Activated CD4-positive, alpha-beta T cell treated with anti-CD3 and anti-CD28 coated beads, Interleukin-2, amount 10 ng/mL, durations not matched to agents 7 days and 5 days (primary cell): ENCODE data around the gene IL1RAPL1. TPM values are rescaled to one million over a fixed set of nuclear protein-coding genes. Genes with fewer than 3 reads are reported as not detected.

Source experiments
- CTCF ChIA-PET: fragments of 350-600 bp; sonication (Branson Sonifier 250); formaldehyde crosslinking; loops from one replicate; lab custom pipeline; 2021; ENCODE audit warnings: antibody characterized with exemption; lab: Charles Lee
- POLR2A ChIA-PET: fragments of 350-600 bp; sonication (Branson Sonifier 250); formaldehyde crosslinking; loops from one replicate; lab custom pipeline; 2021; ENCODE audit warnings: antibody characterized with exemption; lab: Charles Lee
- DNase-seq: peaks from one replicate; pipeline ENCODE4 v3.0.0-alpha.2; 2020
- H3K27ac Mint-ChIP-seq: one replicate; pipeline ENCODE4 v1.8.0; 2021; ENCODE audit warnings: mild to moderate bottlenecking, moderate library complexity, mixed read lengths
- H3K27me3 Mint-ChIP-seq: one replicate; pipeline ENCODE4 v1.8.0; 2021; ENCODE audit warnings: mixed read lengths
- H3K36me3 Mint-ChIP-seq: one replicate; pipeline ENCODE4 v1.8.0; 2021; ENCODE audit warnings: low read depth, mixed read lengths
- H3K4me1 Mint-ChIP-seq: one replicate; pipeline ENCODE4 v1.8.0; 2021; ENCODE audit warnings: mixed read lengths
- H3K4me3 Mint-ChIP-seq: one replicate; pipeline ENCODE4 v1.8.0; 2021; ENCODE audit warnings: mild to moderate bottlenecking, moderate library complexity, mixed read lengths
- H3K9me3 Mint-ChIP-seq: one replicate; pipeline ENCODE4 v1.8.0; 2021; ENCODE audit warnings: mixed read lengths
- total RNA-seq, 2 experiments: library from RNA; stranded (reverse); gene quantifications; one replicate each; pipeline ENCODE4 v1.2.3, GENCODE V29; 2021

The IL1RAPL1 gene
- total RNA-seq, 2 experiments from 2014 or later = not detected

- H3K27me3 Mint-ChIP-seq = no peaks in the 10 kb centered on the region
- POLR2A ChIA-PET = no interaction called here
- H3K9me3 Mint-ChIP-seq = no peaks in the 10 kb centered on the region
- DNase-seq = no peak
- H3K4me3 Mint-ChIP-seq = no peak overlapping the region
- CTCF ChIA-PET = no interaction called here
- H3K27ac Mint-ChIP-seq = no peak overlapping the region
- no peaks in the 10 kb centered on the region for H3K4me1 Mint-ChIP-seq
- no peaks in the 10 kb centered on the region for H3K36me3 Mint-ChIP-seq
These were observed 3.1 kb downstream of the IL1RAPL1 start for GRCh38 chrX:28590396-28590795.

- ChIA-PET CTCF (no interaction called here), POLR2A (no interaction called here)
- H3K36me3 Mint-ChIP-seq = no peaks in the 10 kb centered on the region
- H3K27me3 Mint-ChIP-seq = no peaks in the 10 kb centered on the region
- no peaks in the 10 kb centered on the region for H3K9me3 Mint-ChIP-seq
- no peaks in the 10 kb centered on the region for H3K4me1 Mint-ChIP-seq
- H3K27ac Mint-ChIP-seq = no peak overlapping the region
- DNase-seq = no peak
- H3K4me3 Mint-ChIP-seq = no peak overlapping the region
These were observed 4.3 kb downstream of the IL1RAPL1 start for GRCh38 chrX:28591542-28591941.

- Mint-ChIP-seq H3K27me3 (no peaks in the 10 kb centered on the region), H3K36me3 (no peaks in the 10 kb centered on the region), H3K9me3 (no peaks in the 10 kb centered on the region), H3K4me1 (no peaks in the 10 kb centered on the region), H3K4me3 (no peak overlapping the region), H3K27ac (no peak overlapping the region)
- DNase-seq = no peak
- ChIA-PET CTCF (no interaction called here), POLR2A (no interaction called here)
These were observed 8.1 kb downstream of the IL1RAPL1 start for GRCh38 chrX:28595346-28595745.

- DNase-seq = no peak
- Mint-ChIP-seq H3K4me1 (no peaks in the 10 kb centered on the region), H3K4me3 (no peak overlapping the region), H3K27me3 (no peaks in the 10 kb centered on the region), H3K36me3 (no peaks in the 10 kb centered on the region), H3K27ac (no peak overlapping the region), H3K9me3 (no peaks in the 10 kb centered on the region)
- ChIA-PET CTCF (no interaction called here), POLR2A (no interaction called here)
These were observed 12.7 kb downstream of the IL1RAPL1 start for GRCh38 chrX:28599957-28600356.

- Mint-ChIP-seq H3K9me3 (no peaks in the 10 kb centered on the region), H3K36me3 (no peaks in the 10 kb centered on the region), H3K27ac (no peak overlapping the region), H3K4me1 (no peaks in the 10 kb centered on the region), H3K27me3 (no peaks in the 10 kb centered on the region), H3K4me3 (no peak overlapping the region)
- no peak for DNase-seq
- ChIA-PET POLR2A (no interaction called here), CTCF (no interaction called here)
These were observed 21.8 kb downstream of the IL1RAPL1 start for GRCh38 chrX:28609003-28609402.

DNA sequence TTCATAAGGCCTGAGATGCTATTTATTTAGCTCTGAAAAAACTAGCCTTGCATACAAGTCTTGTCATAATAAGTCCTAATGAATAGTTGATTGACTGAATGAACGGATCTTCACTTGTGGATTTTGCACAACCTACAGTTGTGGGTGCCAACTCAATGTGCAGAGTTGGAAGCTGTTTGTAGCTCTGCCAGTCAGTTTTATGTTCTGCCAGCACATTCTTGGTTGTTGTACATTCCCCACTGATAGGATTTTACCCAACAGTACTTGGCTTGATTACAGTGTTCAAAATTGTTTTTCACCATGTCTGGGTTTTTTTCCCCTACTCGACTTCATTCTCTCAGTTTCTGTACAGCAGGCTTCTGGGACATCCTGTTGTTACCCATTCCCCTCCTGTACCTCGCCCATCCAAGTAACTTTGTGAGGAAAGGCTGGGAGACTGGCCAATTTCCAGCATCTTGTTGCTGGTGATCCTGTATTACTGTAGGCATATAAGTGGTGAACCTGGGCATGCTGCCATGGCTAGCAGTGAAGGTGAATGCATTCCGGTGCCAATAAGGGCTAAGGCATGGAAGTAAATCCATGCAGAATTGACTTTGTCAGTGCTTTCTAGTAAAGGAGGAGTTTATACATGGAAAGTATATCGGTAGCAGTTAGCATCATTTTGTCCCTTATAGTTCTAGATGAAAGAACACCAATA is 22.8 kb downstream of the IL1RAPL1 start:
- no peaks in the 10 kb centered on the region for H3K36me3 Mint-ChIP-seq
- no peaks in the 10 kb centered on the region for H3K27me3 Mint-ChIP-seq
- CTCF ChIA-PET = no interaction called here
- no peaks in the 10 kb centered on the region for H3K4me1 Mint-ChIP-seq
- no peak overlapping the region for H3K27ac Mint-ChIP-seq
- H3K9me3 Mint-ChIP-seq = no peaks in the 10 kb centered on the region
- POLR2A ChIA-PET = no interaction called here
- no peak overlapping the region for H3K4me3 Mint-ChIP-seq
- DNase-seq = no peak

DNA sequence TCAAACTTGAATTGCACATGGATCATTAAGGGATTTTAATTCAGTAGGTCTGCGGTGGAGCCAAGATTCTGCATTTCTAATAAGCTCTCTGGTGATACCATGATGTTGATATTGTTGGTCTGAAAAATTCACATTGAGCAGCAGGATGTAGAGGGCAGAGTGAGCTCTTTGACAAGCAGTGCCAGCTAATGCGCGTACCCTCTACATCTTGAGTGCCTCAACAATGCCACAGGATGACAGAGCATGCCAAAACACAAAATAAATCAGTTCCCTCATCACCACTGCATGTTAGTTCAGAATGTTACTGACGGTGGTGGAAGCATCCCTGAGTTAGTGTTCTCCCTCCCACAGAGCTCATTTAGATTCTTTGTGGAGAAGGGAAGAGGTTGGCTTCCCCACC is 23.5 kb downstream of the IL1RAPL1 start:
- no peaks in the 10 kb centered on the region for H3K4me1 Mint-ChIP-seq
- ChIA-PET CTCF (no interaction called here), POLR2A (no interaction called here)
- no peaks in the 10 kb centered on the region for H3K27me3 Mint-ChIP-seq
- H3K9me3 Mint-ChIP-seq = no peaks in the 10 kb centered on the region
- H3K27ac Mint-ChIP-seq = no peak overlapping the region
- no peak overlapping the region for H3K4me3 Mint-ChIP-seq
- H3K36me3 Mint-ChIP-seq = no peaks in the 10 kb centered on the region
- no peak for DNase-seq

GRCh38 chrX:28613558-28613957 is 26.3 kb downstream of the IL1RAPL1 start:
- Mint-ChIP-seq H3K27me3 (no peaks in the 10 kb centered on the region), H3K4me1 (no peaks in the 10 kb centered on the region), H3K4me3 (no peak overlapping the region), H3K27ac (no peak overlapping the region), H3K36me3 (no peaks in the 10 kb centered on the region), H3K9me3 (no peaks in the 10 kb centered on the region)
- ChIA-PET POLR2A (no interaction called here), CTCF (no interaction called here)
- DNase-seq = no peak

DNA sequence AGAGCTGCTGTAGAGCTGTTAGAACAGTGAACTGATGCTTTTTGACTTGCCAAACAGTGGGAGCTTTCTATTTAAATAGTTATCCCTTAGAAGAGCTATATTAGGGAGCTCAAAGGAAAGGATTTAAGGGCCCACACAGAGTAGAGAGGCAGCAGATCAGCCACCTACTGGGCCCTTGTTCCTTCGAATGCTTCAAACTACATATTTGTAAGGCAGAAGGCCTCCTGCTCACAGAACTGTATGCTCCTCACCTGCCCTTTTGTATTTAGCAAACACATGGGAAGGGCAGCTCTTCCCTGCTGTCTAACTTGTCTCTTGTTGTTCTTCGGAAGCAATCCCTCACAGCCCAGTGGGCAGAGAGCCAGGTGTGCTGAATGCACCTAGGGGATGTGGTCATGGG is 38.0 kb downstream of the IL1RAPL1 start:
- Mint-ChIP-seq H3K4me1 (no peaks in the 10 kb centered on the region), H3K36me3 (no peaks in the 10 kb centered on the region), H3K27me3 (no peaks in the 10 kb centered on the region), H3K4me3 (no peak overlapping the region), H3K9me3 (no peaks in the 10 kb centered on the region), H3K27ac (no peak overlapping the region)
- DNase-seq = no peak
- ChIA-PET POLR2A (no interaction called here), CTCF (no interaction called here)

DNA sequence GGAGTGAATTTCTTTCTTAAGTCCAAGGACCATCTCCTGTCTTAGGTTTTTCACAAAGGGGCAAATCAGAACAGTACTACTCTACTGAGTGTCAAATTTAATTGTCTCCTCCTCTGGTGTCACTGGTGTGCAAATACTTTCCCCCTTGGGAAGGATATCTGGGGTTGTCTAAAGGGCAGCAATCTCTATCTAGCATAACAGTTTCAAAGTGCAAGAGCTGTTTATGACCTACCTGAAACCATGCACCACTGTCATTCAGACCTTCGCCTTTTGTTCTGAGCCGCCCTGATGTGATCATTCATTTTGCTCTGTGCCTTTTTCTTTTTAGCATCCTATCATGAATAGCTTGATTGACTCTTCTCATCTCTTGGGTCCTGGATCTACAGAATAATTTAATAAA is 39.3 kb downstream of the IL1RAPL1 start:
- CTCF ChIA-PET = no interaction called here
- H3K4me1 Mint-ChIP-seq = no peaks in the 10 kb centered on the region
- peak overlapping the region; percentile 13 for H3K27ac Mint-ChIP-seq
- POLR2A ChIA-PET = no interaction called here
- H3K36me3 Mint-ChIP-seq = no peaks in the 10 kb centered on the region
- no peak overlapping the region for H3K4me3 Mint-ChIP-seq
- no peak for DNase-seq
- no peaks in the 10 kb centered on the region for H3K9me3 Mint-ChIP-seq
- H3K27me3 Mint-ChIP-seq = no peaks in the 10 kb centered on the region

DNA sequence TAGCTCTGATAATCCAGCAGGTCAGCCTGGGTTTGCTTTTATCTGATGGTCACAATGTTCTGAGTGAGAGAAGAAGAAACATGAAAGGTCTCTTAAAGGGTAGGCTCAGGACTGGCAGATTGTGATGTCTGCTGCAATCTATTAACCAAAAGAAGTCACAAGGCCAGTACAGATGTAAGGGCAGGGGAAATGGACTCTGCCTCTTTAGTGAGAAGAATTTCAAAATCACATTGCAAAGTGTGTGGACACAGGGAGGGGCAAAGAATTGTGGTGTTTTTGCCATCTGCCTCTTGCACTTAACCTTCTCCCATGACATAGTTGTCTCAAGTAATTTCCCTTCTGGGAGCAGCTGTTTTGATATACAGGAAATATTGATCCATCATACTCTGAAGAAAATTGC is 40.9 kb downstream of the IL1RAPL1 start:
- Mint-ChIP-seq H3K27me3 (no peaks in the 10 kb centered on the region), H3K36me3 (no peaks in the 10 kb centered on the region), H3K9me3 (no peaks in the 10 kb centered on the region), H3K4me3 (no peak overlapping the region), H3K27ac (no peak overlapping the region), H3K4me1 (no peaks in the 10 kb centered on the region)
- POLR2A ChIA-PET = interaction anchor here (0.7 kb wide), 1 partner anchor 9 kb away, joined by 3 read pairs; no protein-coding TSS in a partner anchor
- no peak for DNase-seq
- CTCF ChIA-PET = interaction anchor here (0.6 kb wide), 1 partner anchor 96 kb away, joined by 4 read pairs; no protein-coding TSS in a partner anchor

DNA sequence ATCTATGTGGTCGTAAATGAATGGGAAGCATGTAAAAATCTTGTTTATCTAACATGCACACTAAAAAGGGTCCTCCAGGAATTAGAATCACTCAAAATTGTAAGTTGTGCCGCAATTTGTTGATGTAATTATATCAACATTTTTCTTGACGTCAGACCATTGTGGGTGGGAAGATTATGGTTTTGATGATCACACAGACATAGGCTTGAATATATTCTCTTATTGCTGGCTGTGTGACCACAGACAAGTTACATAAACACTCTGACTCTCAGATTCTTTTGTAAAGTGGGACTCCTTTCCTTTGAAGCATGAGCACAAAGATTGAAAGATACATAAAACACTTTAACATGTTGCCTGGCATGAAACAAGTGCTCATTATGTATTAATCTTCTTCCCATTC is 51.5 kb downstream of the IL1RAPL1 start:
- H3K4me1 Mint-ChIP-seq = no peaks in the 10 kb centered on the region
- no peak overlapping the region for H3K27ac Mint-ChIP-seq
- POLR2A ChIA-PET = no interaction called here
- H3K27me3 Mint-ChIP-seq = no peaks in the 10 kb centered on the region
- CTCF ChIA-PET = no interaction called here
- no peak overlapping the region for H3K4me3 Mint-ChIP-seq
- H3K9me3 Mint-ChIP-seq = no peaks in the 10 kb centered on the region
- DNase-seq = no peak
- no peaks in the 10 kb centered on the region for H3K36me3 Mint-ChIP-seq

DNA sequence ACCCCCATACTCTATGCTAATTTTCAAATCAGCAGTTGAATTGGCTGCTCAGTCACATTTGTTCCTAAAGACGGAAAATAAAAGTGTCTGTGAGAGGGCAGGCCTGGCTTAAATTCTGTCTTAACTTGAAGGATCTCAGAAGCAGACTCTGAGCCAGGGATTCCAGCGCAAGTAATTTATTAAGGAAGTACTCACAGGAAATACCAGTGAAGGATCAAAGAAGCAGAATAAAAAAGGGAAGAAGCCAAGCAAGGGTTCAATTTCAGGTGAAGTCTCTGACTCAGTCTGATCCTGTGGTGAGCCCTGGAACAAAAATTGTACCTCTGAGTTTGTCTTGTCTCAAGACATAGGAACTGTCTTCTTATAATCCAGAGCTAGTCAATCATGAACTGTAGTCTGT is 52.2 kb downstream of the IL1RAPL1 start:
- CTCF ChIA-PET = no interaction called here
- Mint-ChIP-seq H3K4me1 (no peaks in the 10 kb centered on the region), H3K27ac (no peak overlapping the region), H3K27me3 (no peaks in the 10 kb centered on the region), H3K9me3 (no peaks in the 10 kb centered on the region), H3K36me3 (no peaks in the 10 kb centered on the region), H3K4me3 (no peak overlapping the region)
- no peak for DNase-seq
- POLR2A ChIA-PET = no interaction called here

DNA sequence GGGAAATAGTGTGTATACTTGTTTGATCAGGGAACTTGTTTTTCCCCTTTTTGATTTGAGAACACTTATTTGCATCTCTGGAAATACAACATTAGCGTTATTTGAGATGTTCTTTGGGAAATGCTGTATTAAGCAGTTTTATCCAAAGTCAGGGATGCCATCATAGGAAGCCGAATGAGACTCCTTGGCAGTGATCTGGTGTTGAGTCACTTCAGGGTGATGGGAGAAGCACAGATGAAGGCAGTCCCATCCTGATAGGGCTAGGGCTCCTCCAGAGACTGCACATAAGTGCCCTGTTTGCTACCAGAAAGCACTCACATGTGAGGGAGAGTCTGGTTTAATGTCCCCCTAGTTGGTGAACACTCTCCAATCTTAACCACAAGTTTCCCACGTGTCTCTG is 62.3 kb downstream of the IL1RAPL1 start:
- Mint-ChIP-seq H3K36me3 (no peaks in the 10 kb centered on the region), H3K4me3 (no peak overlapping the region), H3K9me3 (peaks cover 2% of the 10 kb centered on the region), H3K27ac (no peak overlapping the region), H3K4me1 (no peaks in the 10 kb centered on the region), H3K27me3 (no peaks in the 10 kb centered on the region)
- DNase-seq = no peak
- POLR2A ChIA-PET = no interaction called here
- CTCF ChIA-PET = no interaction called here
